WTC11 (cell line): ENCODE data around the gene CDH12. TPM values are rescaled to one million over a fixed set of nuclear protein-coding genes. Genes with fewer than 3 reads are reported as not detected.

Source experiments
- ATAC-seq: fragments of 200-7000 bp; cut with Tn5 transposase; 2 replicates; pipeline ENCODE4 v1.10.0; 2021; ENCODE audit warnings: mild to moderate bottlenecking, moderate library complexity
- CTCF ChIA-PET: fragments of 300-600 bp; sonication (Branson Sonifier 250); formaldehyde crosslinking; loops from one replicate; lab custom pipeline; 2021; ENCODE audit warnings: antibody characterized with exemption; lab: Charles Lee
- POLR2A ChIA-PET: fragments of 350-600 bp; sonication (Branson Sonifier 250); formaldehyde crosslinking; loops from one replicate; lab custom pipeline; 2021; ENCODE audit warnings: antibody characterized with exemption; lab: Charles Lee
- DNase-seq: peaks from one replicate; pipeline ENCODE4 v3.0.0; 2021; ENCODE audit warnings: low spot score
- H3K27ac Mint-ChIP-seq: 2 replicates; pipeline ENCODE4 v1.8.0; 2021; ENCODE audit warnings: mixed read lengths
- H3K27me3 Mint-ChIP-seq: 2 replicates; pipeline ENCODE4 v1.8.0; 2021; ENCODE audit warnings: low read depth, mild to moderate bottlenecking, moderate library complexity, mixed read lengths
- H3K36me3 Mint-ChIP-seq: 2 replicates; pipeline ENCODE4 v1.8.0; 2021; ENCODE audit warnings: mixed read lengths
- H3K4me1 Mint-ChIP-seq: 2 replicates; pipeline ENCODE4 v1.8.0; 2022; ENCODE audit warnings: mixed read lengths
- H3K4me3 Mint-ChIP-seq: 2 replicates; pipeline ENCODE4 v1.8.0; 2021; ENCODE audit warnings: mild to moderate bottlenecking, moderate library complexity, mixed read lengths
- H3K9me3 Mint-ChIP-seq: 2 replicates; pipeline ENCODE4 v1.8.0; 2021; ENCODE audit warnings: mixed read lengths
- AR ChIP-seq: fragments of 250-450 bp; sonication (Bioruptor Pico); IDR thresholded peaks from 2 replicates; pipeline ENCODE4 v1.9.0; 2021; ENCODE audit warnings: mild to moderate bottlenecking
- CREB1 ChIP-seq: sonication (generic); formaldehyde crosslinking; IDR thresholded peaks from 2 replicates; pipeline ENCODE4 v1.8.0; 2023; ENCODE audit warnings: mild to moderate bottlenecking, missing genetic modification reagents
- EMX1 ChIP-seq: fragments of 250-450 bp; sonication (Bioruptor Pico); IDR thresholded peaks from 2 replicates; pipeline ENCODE4 v1.8.0; 2021; ENCODE audit warnings: mild to moderate bottlenecking
- ERG ChIP-seq: fragments of 250-450 bp; sonication (Bioruptor Pico); IDR thresholded peaks from 2 replicates; pipeline ENCODE4 v1.8.0; 2021; ENCODE audit warnings: mild to moderate bottlenecking
- RORB ChIP-seq: fragments of 250-450 bp; sonication (Bioruptor Pico); IDR thresholded peaks from 2 replicates; pipeline ENCODE4 v1.9.0; 2021; ENCODE audit warnings: mild to moderate bottlenecking
- ZBTB21 ChIP-seq: sonication (generic); formaldehyde crosslinking; IDR thresholded peaks from 2 replicates; pipeline ENCODE4 v1.8.1; 2023; ENCODE audit warnings: mild to moderate bottlenecking, missing genetic modification reagents, borderline replicate concordance
- ZNF263 ChIP-seq: sonication (generic); formaldehyde crosslinking; IDR thresholded peaks from 2 replicates; pipeline ENCODE4 v1.8.1; 2022; ENCODE audit warnings: low read depth, mild to moderate bottlenecking, moderate library complexity, missing genetic modification reagents
- ZNF416 ChIP-seq: fragments of 250-450 bp; sonication (Bioruptor Pico); IDR thresholded peaks from 2 replicates; pipeline ENCODE4 v1.9.0; 2021; ENCODE audit warnings: mild to moderate bottlenecking, inconsistent platforms
- ZNF423 ChIP-seq: fragments of 250-450 bp; sonication (Bioruptor Pico); IDR thresholded peaks from 2 replicates; pipeline ENCODE4 v2.1.2; 2022; ENCODE audit warnings: mild to moderate bottlenecking, moderate library complexity
- ZNF532 ChIP-seq: fragments of 250-450 bp; sonication (Bioruptor Pico); IDR thresholded peaks from 2 replicates; pipeline ENCODE4 v1.9.0; 2021; ENCODE audit warnings: mild to moderate bottlenecking, borderline replicate concordance
- total RNA-seq: library from RNA; stranded (reverse); gene quantifications from 3 replicates; pipeline ENCODE4 v1.2.3, GENCODE V29; 2021
- TF ChIP-seq, protein P1 (sequence below): fragments of 250-450 bp; sonication (Bioruptor Pico); IDR thresholded peaks from 2 replicates; pipeline ENCODE4 v1.9.0; 2021; ENCODE audit warnings: mild to moderate bottlenecking

Gene CDH12
- total RNA-seq, 1 experiment from 2014 or later: not detected

- H3K27me3 Mint-ChIP-seq: no peaks in the 10 kb centered on the region
- CTCF ChIA-PET: no interaction called here
Observed at GRCh38 chr5:21709770-21710169, 1143.4 kb downstream of the CDH12 start.

More at GRCh38 chr5:21709770-21710169, 1143.4 kb downstream of the CDH12 start:
- peaks cover 7% of the 10 kb centered on the region for H3K9me3 Mint-ChIP-seq
- no peak for DNase-seq
- TF ChIP-seq RORB (CRISPR knock-in tag) (no peak), ZNF263 (CRISPR knock-in tag) (no peak), ERG (CRISPR knock-in tag) (no peak), ZBTB21 (no peak), AR (no peak), CREB1 (CRISPR knock-in tag) (no peak), ZNF532 (CRISPR knock-in tag) (no peak), ZNF423 (CRISPR knock-in tag) (no peak), ZNF416 (CRISPR knock-in tag) (no peak), EMX1 (CRISPR knock-in tag) (no peak)
- TF ChIP-seq, protein P1, sequence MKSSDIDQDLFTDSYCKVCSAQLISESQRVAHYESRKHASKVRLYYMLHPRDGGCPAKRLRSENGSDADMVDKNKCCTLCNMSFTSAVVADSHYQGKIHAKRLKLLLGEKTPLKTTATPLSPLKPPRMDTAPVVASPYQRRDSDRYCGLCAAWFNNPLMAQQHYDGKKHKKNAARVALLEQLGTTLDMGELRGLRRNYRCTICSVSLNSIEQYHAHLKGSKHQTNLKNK (CRISPR knock-in tag): no peak
- TF ChIP-seq, all 79 proteins: peak for 0
- POLR2A ChIA-PET: no interaction called here
- Mint-ChIP-seq H3K4me3 (no peak overlapping the region), H3K27ac (no peak overlapping the region), H3K4me1 (no peaks in the 10 kb centered on the region), H3K36me3 (no peaks in the 10 kb centered on the region)
- no peak for ATAC-seq
